Measurements from ENCODE around the gene CEP128. TPM values are rescaled to one million over a fixed set of nuclear protein-coding genes. Genes with fewer than 3 reads are reported as not detected.

The CEP128 gene
- total RNA-seq, 4 donors from 2014 or later = 7.4 to 30.4 (median 11.7) TPM

- no peaks in the 10 kb centered on the region for H3K4me1 ChIP-seq
- 90% methylated on average over 1 of the region's 1 CpG for WGBS
- TF ChIP-seq POLR2A (IDR thresholded peaks at IDR 0.05) = no peak
- no peak for TF ChIP-seq POLR2AphosphoS5 (IDR thresholded peaks at IDR 0.05)
- TF ChIP-seq CTCF (IDR thresholded peaks at IDR 0.05) = no peak
- no peak for TF ChIP-seq EP300 (IDR thresholded peaks at IDR 0.05)
- no peaks in the 10 kb centered on the region for H3K9me3 ChIP-seq
- no peaks in the 10 kb centered on the region for H3K36me3 ChIP-seq
- no peaks in the 10 kb centered on the region for H3K27me3 ChIP-seq
- no peak overlapping the region for H3K27ac ChIP-seq
- no peak for DNase-seq (ENCODE audit: low spot score in 2 of 2)
- H3K4me3 ChIP-seq = no peak overlapping the region
These were observed 317.0 kb downstream of the CEP128 start for GRCh38 chr14:80624581-80624980.

DNA sequence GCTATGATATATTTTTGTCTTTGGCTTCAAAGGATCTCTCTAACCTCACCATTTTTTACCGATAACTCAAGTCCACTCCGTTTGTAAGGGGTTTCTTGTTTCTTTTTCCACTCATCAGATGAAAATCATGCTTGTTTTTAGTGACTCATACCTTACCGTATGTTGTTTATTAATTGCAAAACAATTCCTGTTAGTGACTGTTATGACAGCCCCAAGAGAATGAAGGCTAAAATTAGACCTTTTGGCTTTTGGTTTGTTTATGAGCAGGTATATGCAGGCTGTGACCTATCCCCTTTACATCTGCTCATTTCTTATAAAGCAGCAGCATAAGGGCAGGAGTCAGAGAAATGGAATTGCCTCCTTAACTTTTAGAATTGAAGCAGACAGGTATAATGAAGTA, 319.8 kb downstream of the CEP128 start:
- no peak for DNase-seq (ENCODE audit: low spot score in 2 of 2)
- 40% methylated on average over 3 of the region's 3 CpGs for WGBS
- no peaks in the 10 kb centered on the region for H3K4me1 ChIP-seq
- H3K4me3 ChIP-seq = no peak overlapping the region
- TF ChIP-seq POLR2AphosphoS5 (IDR thresholded peaks at IDR 0.05) (no peak), CTCF (IDR thresholded peaks at IDR 0.05) (no peak), POLR2A (IDR thresholded peaks at IDR 0.05) (no peak), EP300 (IDR thresholded peaks at IDR 0.05) (no peak)
- no peaks in the 10 kb centered on the region for H3K27me3 ChIP-seq
- no peak overlapping the region for H3K27ac ChIP-seq
- no peaks in the 10 kb centered on the region for H3K36me3 ChIP-seq
- no peaks in the 10 kb centered on the region for H3K9me3 ChIP-seq

DNA sequence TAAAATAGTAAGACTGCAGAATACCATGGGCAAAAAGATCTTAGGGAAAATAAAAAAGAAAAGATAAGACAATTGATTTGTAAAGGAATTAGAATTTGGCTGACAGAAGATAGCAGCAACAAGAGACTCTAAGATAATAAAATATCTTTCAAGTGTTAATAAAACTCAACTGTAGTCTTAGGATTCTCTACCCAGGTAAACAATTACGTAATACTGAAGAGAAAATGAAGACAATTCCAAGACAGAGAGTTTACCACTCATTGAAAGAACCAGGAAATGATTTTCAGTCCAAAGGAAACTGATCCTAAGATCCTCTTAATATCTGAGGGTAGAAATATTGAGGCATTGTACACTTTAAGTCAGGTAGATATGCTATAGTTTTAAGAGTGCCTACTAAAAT, 321.1 kb downstream of the CEP128 start:
- TF ChIP-seq CTCF (IDR thresholded peaks at IDR 0.05) = no peak
- H3K4me3 ChIP-seq = no peak overlapping the region
- H3K27me3 ChIP-seq = no peaks in the 10 kb centered on the region
- H3K9me3 ChIP-seq = no peaks in the 10 kb centered on the region
- no peaks in the 10 kb centered on the region for H3K4me1 ChIP-seq
- WGBS = 96% methylated on average over 1 of the region's 1 CpG
- no peak overlapping the region for H3K27ac ChIP-seq
- H3K36me3 ChIP-seq = no peaks in the 10 kb centered on the region
- no peak for DNase-seq (ENCODE audit: low spot score in 2 of 2)

DNA sequence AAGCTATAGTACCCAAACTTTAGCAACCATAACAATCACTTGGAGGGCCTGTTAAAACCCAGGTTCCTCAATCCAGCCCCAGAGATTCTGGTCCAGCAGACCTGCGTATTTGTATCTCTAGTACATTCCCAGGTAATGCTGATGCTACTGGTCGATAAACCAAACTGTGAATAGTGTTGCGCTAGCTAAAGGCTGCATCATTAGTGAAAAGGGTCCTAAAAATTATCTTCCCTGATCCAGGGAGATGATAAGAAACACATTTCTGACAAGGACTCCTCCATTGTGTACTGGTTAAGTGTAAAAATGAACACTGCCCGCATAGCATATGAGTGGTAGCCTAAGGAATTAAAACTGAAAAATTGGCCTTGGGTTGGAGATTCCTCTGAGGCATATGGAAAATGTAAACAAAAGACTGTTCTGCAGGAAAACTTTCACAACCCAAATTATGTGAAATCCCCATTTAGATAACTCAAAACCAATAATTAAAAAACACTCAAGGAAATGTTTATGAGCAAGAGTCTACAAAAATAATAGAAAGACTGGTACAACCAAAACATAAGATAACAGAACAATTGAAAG, 322.7 kb downstream of the CEP128 start:
- no peaks in the 10 kb centered on the region for H3K4me1 ChIP-seq
- 87% methylated on average over 4 of the region's 4 CpGs for WGBS
- no peak for DNase-seq (ENCODE audit: low spot score in 2 of 2)
- no peaks in the 10 kb centered on the region for H3K27me3 ChIP-seq
- no peak for TF ChIP-seq POLR2AphosphoS5 (IDR thresholded peaks at IDR 0.05)
- TF ChIP-seq EP300 (IDR thresholded peaks at IDR 0.05) = no peak
- TF ChIP-seq CTCF (IDR thresholded peaks at IDR 0.05) = no peak
- TF ChIP-seq POLR2A (IDR thresholded peaks at IDR 0.05) = no peak
- H3K36me3 ChIP-seq = no peaks in the 10 kb centered on the region
- H3K9me3 ChIP-seq = no peaks in the 10 kb centered on the region
- H3K4me3 ChIP-seq = no peak overlapping the region
- no peak overlapping the region for H3K27ac ChIP-seq

DNA sequence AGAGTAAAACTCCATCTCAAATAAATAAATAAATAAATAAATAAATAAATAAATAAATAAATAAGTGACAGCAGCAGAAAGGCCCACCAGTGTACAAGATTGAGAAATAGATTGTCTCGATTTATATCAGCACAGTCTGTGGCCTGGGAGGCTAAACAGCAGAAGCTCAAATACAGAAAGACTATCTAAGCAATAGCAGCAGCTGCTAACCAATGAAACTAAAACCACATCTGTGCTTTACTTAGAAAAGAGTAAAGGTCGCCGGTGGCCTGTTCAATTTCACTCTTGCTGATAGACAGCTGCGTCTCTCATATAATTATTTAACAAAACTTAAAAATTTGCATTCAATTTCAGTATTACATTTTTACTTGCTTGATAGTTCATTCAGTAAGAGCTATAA, 325.7 kb downstream of the CEP128 start:
- no peak for TF ChIP-seq EP300 (IDR thresholded peaks at IDR 0.05)
- TF ChIP-seq POLR2AphosphoS5 (IDR thresholded peaks at IDR 0.05) = no peak
- TF ChIP-seq CTCF (IDR thresholded peaks at IDR 0.05) = no peak
- no peak for TF ChIP-seq POLR2A (IDR thresholded peaks at IDR 0.05)
- DNase-seq (ENCODE audit: low spot score in 2 of 2) = no peak
- 88% methylated on average over 4 of the region's 4 CpGs for whole genome bisulfite sequencing
- H3K4me3 ChIP-seq = no peak overlapping the region
- no peaks in the 10 kb centered on the region for H3K36me3 ChIP-seq
- no peaks in the 10 kb centered on the region for H3K9me3 ChIP-seq
- H3K27me3 ChIP-seq = no peaks in the 10 kb centered on the region
- H3K27ac ChIP-seq = no peak overlapping the region
- H3K4me1 ChIP-seq = no peaks in the 10 kb centered on the region

Measured in suprapubic skin (tissue), 4 donors.